K562 (cell line): ENCODE measurements around the gene STAG2.

Experiments used
- BRF1 ChIP-seq: IDR thresholded peaks from 3 replicates; pipeline ENCODE4 v1.6.1; 2011; ENCODE audit warnings: borderline replicate concordance, mild to moderate bottlenecking; ENCODE audit not compliant: insufficient read length; ENCODE audit errors: extremely low read depth
- EP300 ChIP-seq: IDR thresholded peaks from 2 replicates; pipeline ENCODE4 v1.6.1; 2012; ENCODE audit warnings: low read length, improper control_type of control experiment
- EZH2 ChIP-seq: IDR thresholded peaks from 2 replicates; pipeline ENCODE4 v1.6.1; 2012; ENCODE audit warnings: low read depth, mild to moderate bottlenecking, inconsistent platforms, low read length, borderline replicate concordance
- FOXM1 ChIP-seq, 2 experiments: fragments of 450-650 bp in 1 of 2; sonication (generic) in 1 of 2; formaldehyde crosslinking in 1 of 2; IDR thresholded peaks; 2 replicates each; pipeline versions ENCODE4 v1.6.1 to v1.9.0; 2017 to 2022; ENCODE audit warnings: low read depth in 2 of 2, mild to moderate bottlenecking in 2 of 2, missing genetic modification reagents in 1 of 2, moderate library complexity in 1 of 2
- HIVEP1 ChIP-seq: fragments of 250-450 bp; sonication (Bioruptor Pico); IDR thresholded peaks from 2 replicates; pipeline ENCODE4 v1.4.0; 2020; ENCODE audit warnings: mild to moderate bottlenecking
- RFX5 ChIP-seq: IDR thresholded peaks from 2 replicates; pipeline ENCODE4 v1.6.1; 2011; ENCODE audit warnings: low read depth, mild to moderate bottlenecking, improper control_type of control experiment, low read length
- RUNX1 ChIP-seq: sonication (generic); IDR thresholded peaks from 2 replicates; pipeline ENCODE4 v1.6.1; 2016; ENCODE audit warnings: antibody characterized with exemption, low read depth
- TEAD4 ChIP-seq, 2 experiments: sonication (generic) in 1 of 2; formaldehyde crosslinking in 1 of 2; IDR thresholded peaks; 2 replicates each; pipeline versions ENCODE4 v1.6.1 to v1.8.0; 2012 to 2022; ENCODE audit warnings: borderline replicate concordance in 1 of 2, inconsistent platforms in 1 of 2, low read length in 1 of 2, mild to moderate bottlenecking in 1 of 2, missing genetic modification reagents in 1 of 2
- U2AF1 ChIP-seq: fragments of 200-400 bp; formaldehyde crosslinking; optimal IDR thresholded peaks from 2 replicates; pipeline ENCODE3; 2017; ENCODE audit warnings: mild to moderate bottlenecking, low read depth, low read length, moderate library complexity
- ZNF764 ChIP-seq: fragments of 250-450 bp; sonication (Bioruptor Pico); IDR thresholded peaks from 2 replicates; pipeline ENCODE4 v1.4.0; 2020; ENCODE audit warnings: low read depth, mild to moderate bottlenecking, moderate library complexity
- TF ChIP-seq, protein P1 (sequence below), 3 experiments: IDR thresholded peaks in 2 of 3; conservative IDR thresholded peaks in 1 of 3; 2 replicates each; pipeline ENCODE4 v1.5.1; 2011 to 2012; ENCODE audit warnings: low read length in 3 of 3, mild to moderate bottlenecking in 3 of 3, control low read depth in 2 of 3, improper control_type of control experiment in 1 of 3, inconsistent platforms in 1 of 3, low read depth in 1 of 3, mixed read lengths in 1 of 3, moderate library complexity in 1 of 3; ENCODE audit not compliant: insufficient read depth in 2 of 3
- TF ChIP-seq, protein P2 (sequence below), 2 experiments: fragments of 450-650 bp in 1 of 2; sonication (generic) in 1 of 2; formaldehyde crosslinking in 1 of 2; IDR thresholded peaks; 2 replicates each; pipeline versions ENCODE4 v1.7.1 to v1.9.0; 2016 to 2022; ENCODE audit warnings: inconsistent platforms in 1 of 2, mild to moderate bottlenecking in 1 of 2, missing genetic modification reagents in 1 of 2

DNA sequence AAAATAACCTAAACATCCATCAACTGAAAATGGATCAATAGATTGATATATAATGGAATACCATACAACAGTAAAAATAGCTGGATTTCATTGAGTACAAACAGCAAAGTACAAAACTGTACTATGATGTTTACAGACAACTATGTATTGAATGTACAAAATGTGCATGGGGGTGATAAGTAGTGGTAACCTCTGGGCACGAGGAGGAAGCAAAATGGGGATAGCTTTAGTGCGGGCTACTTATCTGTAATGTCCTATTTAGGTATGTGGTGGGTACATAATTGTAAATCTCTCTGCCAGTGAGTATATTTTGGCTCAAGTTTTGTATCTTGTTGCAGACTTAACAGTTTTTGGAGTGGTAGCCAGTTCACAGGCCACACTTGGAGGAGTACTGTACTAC lies 123.6 kb downstream of the STAG2 start:
- no peak for TF ChIP-seq U2AF1
- no peak for TF ChIP-seq RUNX1
- TF ChIP-seq, protein P1, sequence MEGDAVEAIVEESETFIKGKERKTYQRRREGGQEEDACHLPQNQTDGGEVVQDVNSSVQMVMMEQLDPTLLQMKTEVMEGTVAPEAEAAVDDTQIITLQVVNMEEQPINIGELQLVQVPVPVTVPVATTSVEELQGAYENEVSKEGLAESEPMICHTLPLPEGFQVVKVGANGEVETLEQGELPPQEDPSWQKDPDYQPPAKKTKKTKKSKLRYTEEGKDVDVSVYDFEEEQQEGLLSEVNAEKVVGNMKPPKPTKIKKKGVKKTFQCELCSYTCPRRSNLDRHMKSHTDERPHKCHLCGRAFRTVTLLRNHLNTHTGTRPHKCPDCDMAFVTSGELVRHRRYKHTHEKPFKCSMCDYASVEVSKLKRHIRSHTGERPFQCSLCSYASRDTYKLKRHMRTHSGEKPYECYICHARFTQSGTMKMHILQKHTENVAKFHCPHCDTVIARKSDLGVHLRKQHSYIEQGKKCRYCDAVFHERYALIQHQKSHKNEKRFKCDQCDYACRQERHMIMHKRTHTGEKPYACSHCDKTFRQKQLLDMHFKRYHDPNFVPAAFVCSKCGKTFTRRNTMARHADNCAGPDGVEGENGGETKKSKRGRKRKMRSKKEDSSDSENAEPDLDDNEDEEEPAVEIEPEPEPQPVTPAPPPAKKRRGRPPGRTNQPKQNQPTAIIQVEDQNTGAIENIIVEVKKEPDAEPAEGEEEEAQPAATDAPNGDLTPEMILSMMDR (IDR thresholded peaks at IDR 0.05 in 2 of 3, conservative IDR thresholded peaks at IDR 0.05 in 1 of 3; ENCODE audit: insufficient read depth in 2 of 3, low read depth in 1 of 3, low read length in 3 of 3), result no peak
- TF ChIP-seq TEAD4 (IDR thresholded peaks at IDR 0.05; ENCODE audit: low read length), result no peak
- TF ChIP-seq TEAD4 (CRISPR knock-in tag; IDR thresholded peaks at IDR 0.05; ENCODE audit: borderline replicate concordance), result no peak
- no peak for TF ChIP-seq BRF1
- TF ChIP-seq EP300, result no peak
- TF ChIP-seq RFX5, result no peak
- TF ChIP-seq ZNF764 (CRISPR knock-in tag), result no peak
- TF ChIP-seq HIVEP1 (CRISPR knock-in tag), result no peak
- no peak for TF ChIP-seq FOXM1 (IDR thresholded peaks at IDR 0.05; ENCODE audit: low read depth)
- no peak for TF ChIP-seq FOXM1 (CRISPR knock-in tag; IDR thresholded peaks at IDR 0.05; ENCODE audit: low read depth)
- TF ChIP-seq EZH2, result no peak
- TF ChIP-seq, protein P2, sequence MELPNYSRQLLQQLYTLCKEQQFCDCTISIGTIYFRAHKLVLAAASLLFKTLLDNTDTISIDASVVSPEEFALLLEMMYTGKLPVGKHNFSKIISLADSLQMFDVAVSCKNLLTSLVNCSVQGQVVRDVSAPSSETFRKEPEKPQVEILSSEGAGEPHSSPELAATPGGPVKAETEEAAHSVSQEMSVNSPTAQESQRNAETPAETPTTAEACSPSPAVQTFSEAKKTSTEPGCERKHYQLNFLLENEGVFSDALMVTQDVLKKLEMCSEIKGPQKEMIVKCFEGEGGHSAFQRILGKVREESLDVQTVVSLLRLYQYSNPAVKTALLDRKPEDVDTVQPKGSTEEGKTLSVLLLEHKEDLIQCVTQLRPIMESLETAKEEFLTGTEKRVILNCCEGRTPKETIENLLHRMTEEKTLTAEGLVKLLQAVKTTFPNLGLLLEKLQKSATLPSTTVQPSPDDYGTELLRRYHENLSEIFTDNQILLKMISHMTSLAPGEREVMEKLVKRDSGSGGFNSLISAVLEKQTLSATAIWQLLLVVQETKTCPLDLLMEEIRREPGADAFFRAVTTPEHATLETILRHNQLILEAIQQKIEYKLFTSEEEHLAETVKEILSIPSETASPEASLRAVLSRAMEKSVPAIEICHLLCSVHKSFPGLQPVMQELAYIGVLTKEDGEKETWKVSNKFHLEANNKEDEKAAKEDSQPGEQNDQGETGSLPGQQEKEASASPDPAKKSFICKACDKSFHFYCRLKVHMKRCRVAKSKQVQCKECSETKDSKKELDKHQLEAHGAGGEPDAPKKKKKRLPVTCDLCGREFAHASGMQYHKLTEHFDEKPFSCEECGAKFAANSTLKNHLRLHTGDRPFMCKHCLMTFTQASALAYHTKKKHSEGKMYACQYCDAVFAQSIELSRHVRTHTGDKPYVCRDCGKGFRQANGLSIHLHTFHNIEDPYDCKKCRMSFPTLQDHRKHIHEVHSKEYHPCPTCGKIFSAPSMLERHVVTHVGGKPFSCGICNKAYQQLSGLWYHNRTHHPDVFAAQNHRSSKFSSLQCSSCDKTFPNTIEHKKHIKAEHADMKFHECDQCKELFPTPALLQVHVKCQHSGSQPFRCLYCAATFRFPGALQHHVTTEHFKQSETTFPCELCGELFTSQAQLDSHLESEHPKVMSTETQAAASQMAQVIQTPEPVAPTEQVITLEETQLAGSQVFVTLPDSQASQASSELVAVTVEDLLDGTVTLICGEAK (IDR thresholded peaks at IDR 0.05), result no peak
- TF ChIP-seq, protein P2 (CRISPR knock-in tag; IDR thresholded peaks at IDR 0.05), result no peak
